GM12865 (cell line): ENCODE results near the gene TCEAL9.
"Not testable (repeated sequence)": the region's sequence is repeated elsewhere in the genome, so short reads cannot be mapped to it uniquely, and the experiment has no call there.

Experiments used
- DNase-seq: peaks from one replicate; pipeline ENCODE4 v3.0.0; 2010; ENCODE audit warnings: low read depth
- H3K4me3 ChIP-seq: 2 replicates; pipeline ENCODE4 v1.5.1; 2011; ENCODE audit warnings: mild to moderate bottlenecking, low read depth, low read length, control low read depth
- TF ChIP-seq, protein P1 (sequence below): IDR thresholded peaks from 2 replicates; pipeline ENCODE4 v1.5.1; 2011; ENCODE audit warnings: low read length, control low read depth, low read depth, inconsistent platforms; ENCODE audit not compliant: insufficient read depth; ENCODE audit errors: missing control alignments

The TCEAL9 gene

DNA sequence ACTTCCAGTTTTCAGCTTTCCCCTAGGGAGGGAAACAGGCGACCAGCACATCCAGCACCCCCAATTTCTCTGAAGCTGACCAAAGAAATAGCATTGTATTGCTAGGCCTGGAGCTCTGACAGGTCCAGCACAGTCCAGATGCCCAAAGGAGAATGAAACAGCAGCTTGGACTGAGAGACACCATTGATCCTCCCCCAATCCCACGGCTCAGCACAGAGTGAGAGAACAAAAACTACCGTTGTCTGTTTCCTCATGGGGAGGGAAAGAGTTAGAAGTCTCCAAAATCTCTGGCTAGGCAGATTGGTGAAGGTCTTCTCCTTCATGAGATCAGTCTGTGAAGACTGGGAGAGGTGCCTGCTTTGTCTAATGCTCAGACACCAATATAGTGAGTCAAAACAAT, 17.6 kb upstream of the TCEAL9 start:
- TF ChIP-seq, protein P1, sequence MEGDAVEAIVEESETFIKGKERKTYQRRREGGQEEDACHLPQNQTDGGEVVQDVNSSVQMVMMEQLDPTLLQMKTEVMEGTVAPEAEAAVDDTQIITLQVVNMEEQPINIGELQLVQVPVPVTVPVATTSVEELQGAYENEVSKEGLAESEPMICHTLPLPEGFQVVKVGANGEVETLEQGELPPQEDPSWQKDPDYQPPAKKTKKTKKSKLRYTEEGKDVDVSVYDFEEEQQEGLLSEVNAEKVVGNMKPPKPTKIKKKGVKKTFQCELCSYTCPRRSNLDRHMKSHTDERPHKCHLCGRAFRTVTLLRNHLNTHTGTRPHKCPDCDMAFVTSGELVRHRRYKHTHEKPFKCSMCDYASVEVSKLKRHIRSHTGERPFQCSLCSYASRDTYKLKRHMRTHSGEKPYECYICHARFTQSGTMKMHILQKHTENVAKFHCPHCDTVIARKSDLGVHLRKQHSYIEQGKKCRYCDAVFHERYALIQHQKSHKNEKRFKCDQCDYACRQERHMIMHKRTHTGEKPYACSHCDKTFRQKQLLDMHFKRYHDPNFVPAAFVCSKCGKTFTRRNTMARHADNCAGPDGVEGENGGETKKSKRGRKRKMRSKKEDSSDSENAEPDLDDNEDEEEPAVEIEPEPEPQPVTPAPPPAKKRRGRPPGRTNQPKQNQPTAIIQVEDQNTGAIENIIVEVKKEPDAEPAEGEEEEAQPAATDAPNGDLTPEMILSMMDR = no peak
- H3K4me3 ChIP-seq = no peak overlapping the region
- DNase-seq = no peak

DNA sequence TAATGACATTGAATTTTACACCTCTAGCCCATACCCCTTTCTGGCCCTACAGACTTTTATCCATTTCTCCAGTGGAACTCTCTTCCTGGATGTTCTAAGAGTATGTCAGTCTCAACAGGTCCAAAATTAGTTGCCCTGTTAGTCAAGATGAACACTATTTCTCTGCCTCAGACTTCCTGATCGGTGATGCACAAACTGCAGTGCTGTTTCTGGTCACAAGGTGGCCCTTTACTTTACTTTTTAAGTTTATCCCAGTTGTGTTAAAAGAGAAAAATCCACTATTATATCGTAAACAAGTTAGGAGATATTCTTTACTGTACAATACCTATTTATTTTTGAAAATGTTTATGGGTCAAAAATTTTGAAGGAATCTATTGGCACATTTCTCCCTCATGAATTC, 13.2 kb upstream of the TCEAL9 start:
- DNase-seq = peak; percentile 38
- TF ChIP-seq, protein P1 = peak; percentile 50
- no peak overlapping the region for H3K4me3 ChIP-seq

DNA sequence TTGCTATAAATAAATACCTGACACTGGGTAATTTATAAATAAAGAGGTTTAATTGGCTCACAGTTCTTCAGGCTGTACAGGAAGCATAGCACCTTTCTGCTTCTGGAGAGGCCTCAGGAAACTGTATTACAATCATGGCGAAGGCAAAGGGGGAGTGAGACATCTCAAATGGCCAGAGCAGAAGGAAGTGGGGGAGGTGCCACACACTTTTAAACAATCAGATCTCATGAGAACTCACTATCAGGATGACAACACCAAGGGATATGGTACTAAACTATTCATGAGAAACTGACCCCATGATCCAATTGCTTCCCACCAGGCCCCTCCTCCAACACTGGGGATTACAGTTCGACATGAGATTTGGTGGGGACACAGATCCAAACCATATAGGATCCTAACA, 11.7 kb upstream of the TCEAL9 start:
- no peak for DNase-seq
- H3K4me3 ChIP-seq = no peak overlapping the region
- TF ChIP-seq, protein P1 = no peak

DNA sequence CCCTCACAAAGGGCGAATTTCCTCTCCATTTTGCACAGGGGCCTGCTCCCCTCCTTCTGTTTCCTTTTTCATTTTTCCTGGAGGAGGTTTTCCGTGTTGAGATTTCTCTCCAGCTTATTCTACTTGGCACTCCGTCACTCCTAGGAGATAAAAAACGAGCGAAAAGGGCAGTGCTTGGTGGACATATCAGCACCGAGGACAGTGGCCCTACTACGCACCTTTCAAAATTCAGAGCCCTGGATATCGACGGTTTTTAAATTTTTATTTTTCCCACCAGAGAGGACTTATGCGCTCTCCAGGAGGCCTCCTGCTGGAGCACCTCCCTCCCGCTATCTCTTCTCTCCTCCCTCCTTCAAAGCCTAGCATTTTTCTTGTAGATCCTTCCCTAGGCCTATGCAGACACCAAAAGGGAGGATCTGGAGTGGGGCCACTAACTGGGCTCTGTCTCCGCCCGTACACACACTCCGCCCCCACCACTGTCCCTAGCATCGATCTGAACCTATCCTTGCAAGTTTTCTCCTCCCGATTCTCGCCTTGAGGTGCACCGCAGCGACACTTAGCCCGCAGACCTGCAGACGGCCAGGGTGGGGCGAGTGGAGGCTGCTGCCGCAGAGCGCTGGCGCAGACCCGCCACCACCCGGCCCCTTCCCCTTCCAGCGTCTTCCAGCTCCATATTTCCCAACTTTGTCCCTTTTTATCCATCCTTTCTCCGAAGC, 8.5 kb upstream of the TCEAL9 start:
- H3K4me3 ChIP-seq = no peak overlapping the region
- TF ChIP-seq, protein P1 = no peak
- DNase-seq = no peak

DNA sequence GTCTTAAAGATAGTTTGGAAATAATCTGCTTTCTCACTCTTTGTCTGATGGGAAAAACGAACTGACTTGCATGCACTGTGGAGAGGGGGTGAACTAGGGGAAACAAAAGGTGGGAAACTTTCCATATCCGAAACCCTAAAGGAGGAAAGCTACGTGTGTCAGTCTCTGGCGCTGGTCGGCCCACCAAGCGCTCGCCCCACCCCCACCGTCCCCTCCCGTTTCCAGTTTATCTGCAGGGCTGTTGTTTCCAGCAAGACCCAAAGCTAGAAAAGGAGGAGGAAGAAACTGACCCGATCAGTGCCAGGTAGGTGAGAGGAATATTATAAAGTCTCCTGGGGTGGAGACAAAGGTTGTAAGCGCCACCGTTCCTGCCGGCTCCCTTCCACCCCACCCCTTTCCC, 552 bp downstream of the TCEAL9 start:
- DNase-seq = no peak
- TF ChIP-seq, protein P1 = no peak
- H3K4me3 ChIP-seq = peak overlapping the region; percentile 79

- no peak overlapping the region for H3K4me3 ChIP-seq
- TF ChIP-seq, protein P1 = no peak
- no peak for DNase-seq
Observed at GRCh38 chrX:103357871-103358270, 1.6 kb downstream of the TCEAL9 start.

DNA sequence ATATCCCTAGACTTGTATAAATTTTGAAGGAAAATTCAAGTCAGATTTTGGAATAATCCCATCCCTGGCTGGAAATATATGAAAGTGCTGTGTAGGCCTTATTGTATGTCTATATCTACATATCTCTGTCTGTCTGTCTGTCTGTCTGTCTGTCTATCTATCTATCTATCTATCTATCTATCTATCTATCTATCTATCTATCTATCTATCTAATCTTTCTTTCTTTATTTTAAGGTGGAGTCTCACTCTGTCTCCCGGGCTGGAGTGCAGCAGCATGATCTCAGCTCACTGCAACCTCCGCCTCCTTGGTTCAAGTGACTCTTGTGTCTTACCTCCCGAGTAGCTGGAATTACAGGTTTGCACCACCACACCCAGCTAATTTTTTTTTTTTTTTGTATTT, 3.3 kb downstream of the TCEAL9 start:
- not testable (repeated sequence) for H3K4me3 ChIP-seq

More for the DNA sequence above, 3.3 kb downstream of the TCEAL9 start:
- not testable (repeated sequence) for DNase-seq
